PFSK-1 (cell line): ENCODE data around the gene KIF5A.

ENCODE experiments used
- POLR2AphosphoS5 ChIP-seq: IDR thresholded peaks from 2 replicates; pipeline ENCODE4 v1.6.1; 2012; ENCODE audit warnings: low read depth, mild to moderate bottlenecking, control low read depth, low read length, moderate library complexity
- TAF1 ChIP-seq: IDR thresholded peaks from 2 replicates; pipeline ENCODE4 v1.6.1; 2012; ENCODE audit warnings: low read length, control low read depth, borderline replicate concordance; ENCODE audit not compliant: insufficient read depth

DNA sequence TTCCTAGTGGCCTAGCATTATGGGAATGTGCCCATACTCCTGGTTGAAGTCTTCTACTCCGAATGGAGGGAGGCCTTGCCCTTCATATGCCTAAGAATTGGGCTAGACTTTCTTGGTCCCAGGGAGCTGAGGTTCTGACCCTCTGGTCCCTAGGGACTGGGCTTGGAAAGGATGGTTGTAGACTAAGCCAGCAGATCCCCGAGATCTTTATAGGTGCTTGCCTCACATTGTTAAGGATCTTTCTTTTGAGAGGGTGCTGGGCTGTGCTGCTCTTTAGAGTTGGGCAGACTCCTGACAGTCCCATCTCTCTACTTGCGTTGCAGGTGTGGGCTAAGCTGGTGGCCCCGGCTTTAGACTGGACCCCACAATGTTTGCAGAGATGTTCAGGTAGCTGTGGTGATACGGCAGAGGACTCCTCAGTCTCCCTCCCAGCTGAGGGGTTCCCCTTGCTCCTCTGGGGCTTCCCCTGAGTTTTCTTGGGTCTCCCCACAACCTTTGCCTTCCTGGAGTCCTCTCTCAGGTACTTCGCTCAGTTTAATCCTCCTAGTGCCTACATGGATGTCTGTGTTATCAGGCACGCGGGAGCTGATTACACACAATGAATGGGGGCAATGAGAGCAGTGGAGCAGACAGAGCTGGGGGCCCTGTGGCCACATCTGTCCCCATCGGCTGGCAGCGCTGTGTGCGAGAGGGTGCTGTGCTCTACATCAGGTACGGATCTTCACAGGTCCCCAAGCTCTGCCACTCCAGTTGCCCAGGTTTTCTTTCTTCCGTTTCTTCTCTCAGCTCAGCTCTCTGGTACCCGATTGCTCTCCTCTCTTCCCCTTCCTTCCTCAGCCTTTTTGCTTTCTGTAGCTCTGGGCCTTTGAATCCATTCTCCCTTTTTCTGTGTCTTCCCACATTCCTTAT, 25.9 kb upstream of the KIF5A start:
- TF ChIP-seq TAF1, result no peak
- 0 out of 2 replicates have a peak, but pooled peaks have one; percentile 14 for TF ChIP-seq POLR2AphosphoS5
